ENCODE data around the gene TRIM23. TPM values are rescaled to one million over a fixed set of nuclear protein-coding genes. Genes with fewer than 3 reads are reported as not detected.

The TRIM23 gene
- total RNA-seq, 2 donors from 2014 or later: 5.8 to 8.8 TPM

- peak overlapping the region; percentile 82 for H3K4me3 ChIP-seq
- TF ChIP-seq CTCF (IDR thresholded peaks at IDR 0.05): no peak
- peaks cover 11% of the 10 kb centered on the region for H3K4me1 ChIP-seq
- H3K9ac ChIP-seq (ENCODE audit: low read depth in 2 of 2, low read length in 2 of 2): peak overlapping the region; percentile 47 to 95
- no peaks in the 10 kb centered on the region for H3K27me3 ChIP-seq
- no peak for DNase-seq
- intact Hi-C loops (cut with DNase I): loop anchor here (10.0 kb wide), 1 partner anchor 61 kb away; the partner anchor contains the start of genes SHLD3, TRAPPC13 and TRIM23
- H3K36me3 ChIP-seq: no peaks in the 10 kb centered on the region
- no peaks in the 10 kb centered on the region for H3K9me3 ChIP-seq
- peak overlapping the region; percentile 91 for H3K27ac ChIP-seq
Measured at GRCh38 chr5:65563777-65564176, 60.4 kb downstream of the TRIM23 start.

- H3K9me3 ChIP-seq: no peaks in the 10 kb centered on the region
- DNase-seq: peak; percentile 96
- intact Hi-C loops (cut with DNase I): loop anchor here (10.0 kb wide), 1 partner anchor 62 kb away; the partner anchor contains the start of genes SHLD3, TRAPPC13 and TRIM23
Measured at GRCh38 chr5:65562731-65563701, 61.1 kb downstream of the TRIM23 start, which contains the start of the genes CENPK and PPWD1. Gene CENPK (minus strand): TSS chr5:65563168. CDS start chr5:65554907, 8,261 bp downstream. Gene PPWD1 (plus strand): TSS chr5:65563296. CDS start chr5:65563311, 15 bp downstream.

GRCh38 chr5:65556718-65557117, 67.4 kb downstream of the TRIM23 start:
- Histone ChIP-seq H3K36me3 (no peaks in the 10 kb centered on the region), H3K9ac (ENCODE audit: low read depth in 2 of 2, low read length in 2 of 2) (no peak overlapping the region), H3K27ac (no peak overlapping the region), H3K27me3 (no peaks in the 10 kb centered on the region), H3K9me3 (no peaks in the 10 kb centered on the region), H3K4me1 (peaks cover under 1% of the 10 kb centered on the region), H3K4me3 (no peak overlapping the region)
- no peak for DNase-seq
- intact Hi-C loops (cut with DNase I): no loop called here
- no peak for TF ChIP-seq CTCF (IDR thresholded peaks at IDR 0.05)

More at GRCh38 chr5:65562731-65563701, 61.1 kb downstream of the TRIM23 start, which contains the start of the genes CENPK and PPWD1:
- Histone ChIP-seq H3K36me3 (no peaks in the 10 kb centered on the region), H3K4me1 (peaks cover 11% of the 10 kb centered on the region), H3K4me3 (peak within 1 kb of the TSS; percentile 82), H3K9ac (ENCODE audit: low read depth in 2 of 2, low read length in 2 of 2) (peak within 1 kb of the TSS; percentile 47 to 95), H3K27me3 (no peaks in the 10 kb centered on the region), H3K27ac (peak within 1 kb of the TSS; percentile 91)
- no peak for TF ChIP-seq CTCF (IDR thresholded peaks at IDR 0.05)

GRCh38 chr5:65556181-65556580, 68.0 kb downstream of the TRIM23 start:
- no peak for TF ChIP-seq CTCF (IDR thresholded peaks at IDR 0.05)
- Histone ChIP-seq H3K9me3 (no peaks in the 10 kb centered on the region), H3K27ac (no peak overlapping the region), H3K4me3 (no peak overlapping the region), H3K9ac (ENCODE audit: low read depth in 2 of 2, low read length in 2 of 2) (no peak overlapping the region), H3K27me3 (no peaks in the 10 kb centered on the region), H3K4me1 (no peaks in the 10 kb centered on the region), H3K36me3 (no peaks in the 10 kb centered on the region)
- DNase-seq: no peak
- intact Hi-C loops (cut with DNase I): no loop called here

- TF ChIP-seq CTCF (IDR thresholded peaks at IDR 0.05): no peak
- Histone ChIP-seq H3K9ac (ENCODE audit: low read depth in 2 of 2, low read length in 2 of 2) (no peak overlapping the region), H3K27ac (no peak overlapping the region), H3K36me3 (no peaks in the 10 kb centered on the region), H3K9me3 (no peaks in the 10 kb centered on the region), H3K4me3 (no peak overlapping the region), H3K4me1 (no peaks in the 10 kb centered on the region), H3K27me3 (no peaks in the 10 kb centered on the region)
- DNase-seq: no peak
- intact Hi-C loops (cut with DNase I): no loop called here
Measured at GRCh38 chr5:65555287-65555686, 68.8 kb downstream of the TRIM23 start.

All from colonic mucosa (tissue), 4 donors.